ENCODE results near the gene ARL6IP1. TPM values are rescaled to one million over a fixed set of nuclear protein-coding genes. Genes with fewer than 3 reads are reported as not detected.
"Not testable (repeated sequence)": the region's sequence is repeated elsewhere in the genome, so short reads cannot be mapped to it uniquely, and the experiment has no call there.

Gene ARL6IP1
- total RNA-seq, 1 experiment from 2014 or later = 207 TPM

GRCh38 chr16:18782697-18783429 lies 18.5 kb downstream of the ARL6IP1 start:
- Mint-ChIP-seq H3K9me3 (ENCODE audit: unreplicated experiment) (no peaks in the 10 kb centered on the region), H3K36me3 (ENCODE audit: insufficient read depth, unreplicated experiment) (peaks cover 57% of the 10 kb centered on the region), H3K4me3 (ENCODE audit: unreplicated experiment) (no peak overlapping the region), H3K4me1 (ENCODE audit: low read depth, unreplicated experiment) (peaks cover 7% of the 10 kb centered on the region), H3K27ac (ENCODE audit: unreplicated experiment) (no peak overlapping the region), H3K27me3 (ENCODE audit: insufficient read depth, unreplicated experiment) (no peaks in the 10 kb centered on the region)
- no peak for DNase-seq
- intact Hi-C loops (cut with micrococcal nuclease; ENCODE audit: unreplicated experiment) = no loop called here
- TF ChIP-seq, protein P1, sequence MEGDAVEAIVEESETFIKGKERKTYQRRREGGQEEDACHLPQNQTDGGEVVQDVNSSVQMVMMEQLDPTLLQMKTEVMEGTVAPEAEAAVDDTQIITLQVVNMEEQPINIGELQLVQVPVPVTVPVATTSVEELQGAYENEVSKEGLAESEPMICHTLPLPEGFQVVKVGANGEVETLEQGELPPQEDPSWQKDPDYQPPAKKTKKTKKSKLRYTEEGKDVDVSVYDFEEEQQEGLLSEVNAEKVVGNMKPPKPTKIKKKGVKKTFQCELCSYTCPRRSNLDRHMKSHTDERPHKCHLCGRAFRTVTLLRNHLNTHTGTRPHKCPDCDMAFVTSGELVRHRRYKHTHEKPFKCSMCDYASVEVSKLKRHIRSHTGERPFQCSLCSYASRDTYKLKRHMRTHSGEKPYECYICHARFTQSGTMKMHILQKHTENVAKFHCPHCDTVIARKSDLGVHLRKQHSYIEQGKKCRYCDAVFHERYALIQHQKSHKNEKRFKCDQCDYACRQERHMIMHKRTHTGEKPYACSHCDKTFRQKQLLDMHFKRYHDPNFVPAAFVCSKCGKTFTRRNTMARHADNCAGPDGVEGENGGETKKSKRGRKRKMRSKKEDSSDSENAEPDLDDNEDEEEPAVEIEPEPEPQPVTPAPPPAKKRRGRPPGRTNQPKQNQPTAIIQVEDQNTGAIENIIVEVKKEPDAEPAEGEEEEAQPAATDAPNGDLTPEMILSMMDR (IDR thresholded peaks at IDR 0.05; ENCODE audit: insufficient read depth in 1 of 2, low read depth in 1 of 2, low read length in 1 of 2, severe bottlenecking in 1 of 2, unreplicated experiment in 1 of 2) = no peak
- H3K4me1 ChIP-seq = peaks cover 15% of the 10 kb centered on the region
- peaks cover 5% of the 10 kb centered on the region for H3K36me3 ChIP-seq (ENCODE audit: control insufficient read depth, insufficient read depth, low read length)
- no peaks in the 10 kb centered on the region for H3K9me3 ChIP-seq
- CTCF ChIA-PET = no interaction called here
- no TSS peak for BruUV-seq (replicated peaks)
- POLR2A ChIA-PET = no interaction called here
- no peaks in the 10 kb centered on the region; the same call in 1 of the 2 replicates for H3K27me3 ChIP-seq (replicated peaks; ENCODE audit: control insufficient read depth, insufficient read depth, low read length)
- H3K4me3 ChIP-seq (ENCODE audit: low read depth, low read length) = no peak overlapping the region

- H3K9me3 Mint-ChIP-seq (ENCODE audit: unreplicated experiment); POLR2A ChIA-PET; intact Hi-C loops (cut with micrococcal nuclease; ENCODE audit: unreplicated experiment); H3K4me1 Mint-ChIP-seq (ENCODE audit: low read depth, unreplicated experiment); H3K27ac Mint-ChIP-seq (ENCODE audit: unreplicated experiment); H3K4me3 ChIP-seq (ENCODE audit: low read depth, low read length); H3K27me3 ChIP-seq (replicated peaks; ENCODE audit: control insufficient read depth, insufficient read depth, low read length); CTCF ChIA-PET; DNase-seq; H3K36me3 ChIP-seq (ENCODE audit: control insufficient read depth, insufficient read depth, low read length); H3K27me3 Mint-ChIP-seq (ENCODE audit: insufficient read depth, unreplicated experiment); H3K4me1 ChIP-seq; H3K9me3 ChIP-seq; H3K4me3 Mint-ChIP-seq (ENCODE audit: unreplicated experiment); BruUV-seq (replicated peaks): not testable (repeated sequence)
- peaks cover 45% of the 10 kb centered on the region for H3K36me3 Mint-ChIP-seq (ENCODE audit: insufficient read depth, unreplicated experiment)
These were observed 20.1 kb downstream of the ARL6IP1 start for GRCh38 chr16:18781232-18781631.

- BruUV-seq (replicated peaks); H3K4me3 Mint-ChIP-seq (ENCODE audit: unreplicated experiment); H3K9me3 ChIP-seq; H3K4me1 ChIP-seq; H3K9me3 Mint-ChIP-seq (ENCODE audit: unreplicated experiment); intact Hi-C loops (cut with micrococcal nuclease; ENCODE audit: unreplicated experiment); H3K27me3 ChIP-seq (replicated peaks; ENCODE audit: control insufficient read depth, insufficient read depth, low read length); H3K27me3 Mint-ChIP-seq (ENCODE audit: insufficient read depth, unreplicated experiment); H3K36me3 ChIP-seq (ENCODE audit: control insufficient read depth, insufficient read depth, low read length); CTCF ChIA-PET; H3K4me1 Mint-ChIP-seq (ENCODE audit: low read depth, unreplicated experiment); H3K4me3 ChIP-seq (ENCODE audit: low read depth, low read length); POLR2A ChIA-PET; H3K27ac Mint-ChIP-seq (ENCODE audit: unreplicated experiment): not testable (repeated sequence)
- peak in 1 of 2 experiments; percentile 30 for DNase-seq
- H3K36me3 Mint-ChIP-seq (ENCODE audit: insufficient read depth, unreplicated experiment) = peaks cover 38% of the 10 kb centered on the region
These were observed 20.8 kb downstream of the ARL6IP1 start for GRCh38 chr16:18780460-18781026.

DNA sequence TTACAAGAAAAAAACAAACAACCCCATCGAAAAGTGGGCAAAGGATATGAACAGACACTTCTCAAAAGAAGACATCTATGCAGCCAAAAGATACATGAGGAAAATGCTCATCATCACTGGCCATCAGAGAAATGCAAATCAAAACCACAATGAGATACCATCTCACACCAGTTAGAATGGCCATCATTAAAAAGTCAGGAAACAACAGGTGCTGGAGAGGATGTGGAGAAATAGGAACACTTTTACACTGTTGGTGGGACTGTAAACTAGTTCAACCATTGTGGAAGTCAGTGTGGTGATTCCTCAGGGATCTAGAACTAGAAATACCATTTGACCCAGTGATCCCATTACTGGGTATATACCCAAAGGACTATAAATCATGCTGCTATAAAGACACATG lies 23.7 kb downstream of the ARL6IP1 start:
- H3K4me1 Mint-ChIP-seq (ENCODE audit: low read depth, unreplicated experiment); CTCF ChIA-PET; POLR2A ChIA-PET; H3K27me3 ChIP-seq (replicated peaks; ENCODE audit: control insufficient read depth, insufficient read depth, low read length); H3K36me3 Mint-ChIP-seq (ENCODE audit: insufficient read depth, unreplicated experiment); H3K9me3 ChIP-seq; H3K36me3 ChIP-seq (ENCODE audit: control insufficient read depth, insufficient read depth, low read length); H3K4me3 ChIP-seq (ENCODE audit: low read depth, low read length); DNase-seq; H3K4me1 ChIP-seq; H3K27me3 Mint-ChIP-seq (ENCODE audit: insufficient read depth, unreplicated experiment); H3K9me3 Mint-ChIP-seq (ENCODE audit: unreplicated experiment); H3K4me3 Mint-ChIP-seq (ENCODE audit: unreplicated experiment); BruUV-seq (replicated peaks); H3K27ac Mint-ChIP-seq (ENCODE audit: unreplicated experiment); intact Hi-C loops (cut with micrococcal nuclease; ENCODE audit: unreplicated experiment): not testable (repeated sequence)

GRCh38 chr16:18776334-18776733 lies 25.0 kb downstream of the ARL6IP1 start:
- BruUV-seq (replicated peaks); intact Hi-C loops (cut with micrococcal nuclease; ENCODE audit: unreplicated experiment): not testable (repeated sequence)

DNA sequence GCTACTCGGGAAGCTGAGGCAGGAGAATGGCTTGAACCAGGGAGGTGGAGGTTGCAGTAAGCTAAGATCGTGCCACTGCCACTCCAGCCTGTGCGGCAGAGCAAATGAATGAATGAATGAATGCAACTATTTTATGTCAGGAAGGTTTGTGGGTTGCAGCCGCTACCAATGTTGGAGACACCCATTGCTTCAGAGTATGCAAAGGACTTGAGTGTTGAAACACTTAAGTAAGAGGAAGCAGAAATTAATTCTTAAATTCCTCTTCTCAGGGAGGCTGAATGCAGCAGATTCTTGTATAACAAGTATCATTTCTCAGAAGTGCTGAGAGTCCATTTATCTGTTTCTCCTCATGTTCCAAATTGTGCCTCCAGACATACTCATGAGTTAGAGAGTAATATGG lies 26.7 kb downstream of the ARL6IP1 start:
- H3K4me3 ChIP-seq (ENCODE audit: low read depth, low read length); H3K36me3 ChIP-seq (ENCODE audit: control insufficient read depth, insufficient read depth, low read length); H3K27ac Mint-ChIP-seq (ENCODE audit: unreplicated experiment); H3K27me3 ChIP-seq (replicated peaks; ENCODE audit: control insufficient read depth, insufficient read depth, low read length); DNase-seq; H3K27me3 Mint-ChIP-seq (ENCODE audit: insufficient read depth, unreplicated experiment); CTCF ChIA-PET; H3K4me1 Mint-ChIP-seq (ENCODE audit: low read depth, unreplicated experiment); POLR2A ChIA-PET; H3K4me1 ChIP-seq; intact Hi-C loops (cut with micrococcal nuclease; ENCODE audit: unreplicated experiment); H3K9me3 Mint-ChIP-seq (ENCODE audit: unreplicated experiment); H3K36me3 Mint-ChIP-seq (ENCODE audit: insufficient read depth, unreplicated experiment); BruUV-seq (replicated peaks); H3K4me3 Mint-ChIP-seq (ENCODE audit: unreplicated experiment); H3K9me3 ChIP-seq: not testable (repeated sequence)

More at GRCh38 chr16:18776334-18776733, 25.0 kb downstream of the ARL6IP1 start:
- H3K4me3 ChIP-seq (ENCODE audit: low read depth, low read length); CTCF ChIA-PET; H3K27ac Mint-ChIP-seq (ENCODE audit: unreplicated experiment); H3K36me3 ChIP-seq (ENCODE audit: control insufficient read depth, insufficient read depth, low read length); DNase-seq; H3K9me3 Mint-ChIP-seq (ENCODE audit: unreplicated experiment); H3K4me1 Mint-ChIP-seq (ENCODE audit: low read depth, unreplicated experiment); H3K4me1 ChIP-seq; H3K9me3 ChIP-seq; H3K27me3 Mint-ChIP-seq (ENCODE audit: insufficient read depth, unreplicated experiment); H3K27me3 ChIP-seq (replicated peaks; ENCODE audit: control insufficient read depth, insufficient read depth, low read length); H3K36me3 Mint-ChIP-seq (ENCODE audit: insufficient read depth, unreplicated experiment); POLR2A ChIA-PET; H3K4me3 Mint-ChIP-seq (ENCODE audit: unreplicated experiment): not testable (repeated sequence)

Measured in Caco-2 (cell line).